ENCODE data around the gene RPP30. TPM values are rescaled to one million over a fixed set of nuclear protein-coding genes. Genes with fewer than 3 reads are reported as not detected.
A peak's percentile ranks its signal among the peaks of the same experiment; 100 is the strongest.

The RPP30 gene
- total RNA-seq, 4 donors from 2014 or later = 21.6 to 31.8 (median 25.7) TPM

- peak; percentile 47 for DNase-seq (ENCODE audit: extremely low spot score)
- 79% methylated on average over 5 of the region's 5 CpGs for WGBS
- TF ChIP-seq POLR2A (IDR thresholded peaks at IDR 0.05; ENCODE audit: low read depth) (no peak), POLR2AphosphoS5 (IDR thresholded peaks at IDR 0.05) (no peak), CTCF (IDR thresholded peaks at IDR 0.05) (no peak), EP300 (IDR thresholded peaks at IDR 0.05) (no peak)
- Histone ChIP-seq H3K9me3 (peaks cover 0 to 7% (median 0%) of the 10 kb centered on the region in 4 donors), H3K27ac (replicated peaks in 1 of 4) (no peak overlapping the region), H3K4me1 (no peaks in the 10 kb centered on the region), H3K4me3 (no peak overlapping the region), H3K36me3 (no peaks in the 10 kb centered on the region), H3K27me3 (no peaks in the 10 kb centered on the region)
- intact Hi-C loops (cut with DNase I) = no loop called here
Measured at GRCh38 chr10:90947030-90947960, 75.5 kb downstream of the RPP30 start.

Small RNA genes within 50 kb of the gene (small RNA-seq; reads per million reads assigned to genes)
- gene RF00019 (0 reads per million in 3 donors), gene RNU6-740P (0 reads per million in 3 donors)

Other genes starting within 250 kb of the RPP30 start
- 1 to 10 TPM in 1 of 4 donors, under 1 TPM in 3; 0.33 to 1.7 (median 0.40) TPM for gene HTR7, start 13.9 kb upstream of the RPP30 start, total RNA-seq
- under 1 TPM in 1 of 4 donors, not detected in 3; 0.83 TPM for gene ANKRD1, start 49.1 kb downstream of the RPP30 start, total RNA-seq

All from esophagus muscularis mucosa (tissue), 4 donors.